OCI-M2 (cell line): ENCODE measurements around the gene BTBD9.
"Not testable (repeated sequence)": the region's sequence is repeated elsewhere in the genome, so short reads cannot be mapped to it uniquely, and the experiment has no call there.

Experiments used
- DNase-seq: peaks from one replicate; lab custom pipeline; 2025; ENCODE audit not compliant: unreplicated experiment; lab: John Stamatoyannopoulos, UW

BTBD9 gene

GRCh38 chr6:38133932-38134703 is 505.6 kb downstream of the BTBD9 start:
- no peak for DNase-seq

- DNase-seq, result no peak
These were observed 508.2 kb downstream of the BTBD9 start for GRCh38 chr6:38131527-38131965.

GRCh38 chr6:38127284-38127683 is 512.4 kb downstream of the BTBD9 start:
- no peak for DNase-seq

GRCh38 chr6:38124224-38124926 is 515.4 kb downstream of the BTBD9 start:
- DNase-seq, result not testable (repeated sequence)

- no peak for DNase-seq
These were observed 520.2 kb downstream of the BTBD9 start for GRCh38 chr6:38119516-38119915.

GRCh38 chr6:38118791-38119365 is 520.9 kb downstream of the BTBD9 start:
- no peak for DNase-seq
